Iris pigment epithelial cell (primary cell): ENCODE data around the gene CKMT2.

Experiments used
- DNase-seq: peaks from one replicate; pipeline ENCODE4 v3.0.0-alpha.2; 2011; ENCODE audit warnings: low read depth

The CKMT2 gene

GRCh38 chr5:81308836-81309235 is 75.7 kb downstream of the CKMT2 start:
- DNase-seq, result no peak

- no peak for DNase-seq
Measured at GRCh38 chr5:81310402-81311063, 77.4 kb downstream of the CKMT2 start.

- no peak for DNase-seq
Measured at GRCh38 chr5:81313278-81313677, 80.2 kb downstream of the CKMT2 start.

GRCh38 chr5:81313686-81314085 is 80.6 kb downstream of the CKMT2 start:
- no peak for DNase-seq

GRCh38 chr5:81314581-81314980 is 81.5 kb downstream of the CKMT2 start:
- DNase-seq, result no peak

- DNase-seq, result peak; percentile 85
Measured at GRCh38 chr5:81315336-81315735, 82.2 kb downstream of the CKMT2 start.

GRCh38 chr5:81315830-81316229 is 82.7 kb downstream of the CKMT2 start:
- no peak for DNase-seq
